Iris pigment epithelial cell (primary cell): ENCODE data around the gene ZBTB16.

Experiments
- DNase-seq: peaks from one replicate; pipeline ENCODE4 v3.0.0-alpha.2; 2011; ENCODE audit warnings: low read depth

The ZBTB16 gene

DNA sequence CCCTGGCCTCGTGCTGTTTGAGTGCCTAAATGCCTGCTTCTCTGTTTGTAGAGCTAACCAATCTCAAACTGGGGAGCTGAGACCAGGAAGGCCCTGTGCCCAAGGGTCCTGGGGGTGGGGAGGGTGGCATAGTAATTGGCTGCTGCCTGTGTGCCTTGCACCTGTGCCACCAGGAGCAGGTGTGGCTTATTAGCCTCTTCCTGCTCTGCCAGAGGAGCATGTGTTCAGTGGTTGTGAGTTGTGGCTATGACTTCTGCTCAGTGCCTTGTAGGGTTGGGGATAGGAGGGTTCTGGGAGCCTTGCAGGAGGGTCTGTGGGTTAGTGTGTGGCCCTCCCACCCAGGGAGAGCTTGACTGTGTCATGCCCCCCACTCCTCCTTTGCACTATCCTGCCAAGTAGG is 109.2 kb downstream of the ZBTB16 start:
- DNase-seq, result no peak

GRCh38 chr11:114169321-114169749 is 109.8 kb downstream of the ZBTB16 start:
- no peak for DNase-seq

- no peak for DNase-seq
Measured at GRCh38 chr11:114169821-114170220, 110.3 kb downstream of the ZBTB16 start.

- DNase-seq, result no peak
Measured at GRCh38 chr11:114170226-114170625, 110.7 kb downstream of the ZBTB16 start.

- DNase-seq, result no peak
Measured at GRCh38 chr11:114171257-114172054, 111.9 kb downstream of the ZBTB16 start.

- no peak for DNase-seq
Measured at GRCh38 chr11:114172055-114172861, 112.7 kb downstream of the ZBTB16 start.

GRCh38 chr11:114172871-114173444 is 113.4 kb downstream of the ZBTB16 start:
- no peak for DNase-seq

- no peak for DNase-seq
Measured at GRCh38 chr11:114173843-114174242, 114.3 kb downstream of the ZBTB16 start.

- DNase-seq, result no peak
Measured at GRCh38 chr11:114174712-114175495, 115.4 kb downstream of the ZBTB16 start.

- no peak for DNase-seq
Measured at GRCh38 chr11:114175706-114176105, 116.2 kb downstream of the ZBTB16 start.

DNA sequence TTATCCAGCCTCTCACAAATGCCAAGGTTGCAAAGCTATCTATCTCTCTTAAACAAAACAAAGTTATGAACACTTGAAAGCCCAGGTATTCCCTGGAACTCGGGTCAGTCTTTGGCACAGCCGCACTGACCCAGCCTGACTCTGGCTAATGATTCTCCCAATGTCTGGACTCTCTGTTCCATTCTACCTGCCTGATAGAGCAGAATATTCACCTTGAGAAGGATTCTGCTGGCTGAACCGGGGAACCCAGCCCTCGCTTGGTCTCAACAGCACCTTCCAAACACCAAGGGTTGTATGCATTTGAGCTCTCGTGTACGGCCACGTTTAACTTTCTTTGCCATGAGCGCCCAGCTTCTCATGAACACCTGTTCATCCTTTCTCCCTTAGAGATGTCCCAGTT is 116.8 kb downstream of the ZBTB16 start:
- DNase-seq, result no peak

DNA sequence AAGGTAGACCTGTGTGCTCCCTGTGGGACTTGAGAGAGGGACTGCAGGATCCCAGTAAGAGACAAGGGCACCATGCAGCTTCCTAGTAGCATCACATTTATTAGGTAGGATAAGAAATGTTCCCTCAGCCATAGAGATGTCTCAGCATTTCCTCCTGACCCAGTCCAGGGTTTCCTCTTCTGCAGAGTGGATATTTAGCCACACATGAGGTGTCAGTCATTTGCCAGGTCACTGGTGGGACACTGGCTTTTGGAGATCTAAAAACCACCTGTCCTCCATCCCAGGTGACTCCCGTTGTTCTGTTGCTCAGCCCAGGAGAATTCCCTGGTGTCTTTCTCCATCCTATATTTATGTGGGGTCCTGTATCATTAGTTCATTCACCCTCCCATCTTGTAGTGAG is 119.1 kb downstream of the ZBTB16 start:
- DNase-seq, result no peak

DNA sequence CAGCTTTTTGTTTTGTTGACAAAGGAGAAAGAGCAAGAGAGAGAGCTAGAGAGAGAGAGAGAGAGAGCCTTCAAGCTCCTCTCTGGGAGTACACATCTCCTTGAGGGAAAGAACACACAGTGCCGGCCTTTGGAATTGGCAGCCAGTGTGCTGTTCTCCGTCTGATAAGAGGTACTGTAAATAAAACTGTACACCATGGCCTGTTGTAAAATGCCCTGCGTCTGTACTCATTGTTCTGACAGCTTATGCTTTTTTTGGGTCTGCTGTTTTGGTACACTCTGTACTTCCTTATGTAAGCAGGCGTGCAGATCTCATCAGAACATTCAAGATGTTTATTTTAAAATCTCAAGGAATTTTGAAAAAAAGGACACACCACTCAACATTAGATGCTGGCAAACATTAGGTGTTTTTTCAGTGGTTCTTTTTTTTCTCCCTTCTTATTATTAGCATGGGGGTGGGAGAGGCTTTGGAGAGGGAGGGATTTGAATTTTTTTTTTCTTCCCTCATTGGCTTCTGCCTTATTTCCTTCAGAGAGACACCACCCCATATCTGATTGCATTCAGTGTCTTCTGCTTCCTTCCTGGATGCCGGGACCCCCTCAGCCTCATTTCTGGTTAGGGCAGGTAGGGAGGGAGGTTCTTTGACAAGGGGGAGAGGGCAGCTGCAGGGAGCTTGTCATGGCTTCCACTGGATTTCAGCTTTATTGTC is 119.9 kb downstream of the ZBTB16 start:
- DNase-seq, result peak; percentile 99

DNA sequence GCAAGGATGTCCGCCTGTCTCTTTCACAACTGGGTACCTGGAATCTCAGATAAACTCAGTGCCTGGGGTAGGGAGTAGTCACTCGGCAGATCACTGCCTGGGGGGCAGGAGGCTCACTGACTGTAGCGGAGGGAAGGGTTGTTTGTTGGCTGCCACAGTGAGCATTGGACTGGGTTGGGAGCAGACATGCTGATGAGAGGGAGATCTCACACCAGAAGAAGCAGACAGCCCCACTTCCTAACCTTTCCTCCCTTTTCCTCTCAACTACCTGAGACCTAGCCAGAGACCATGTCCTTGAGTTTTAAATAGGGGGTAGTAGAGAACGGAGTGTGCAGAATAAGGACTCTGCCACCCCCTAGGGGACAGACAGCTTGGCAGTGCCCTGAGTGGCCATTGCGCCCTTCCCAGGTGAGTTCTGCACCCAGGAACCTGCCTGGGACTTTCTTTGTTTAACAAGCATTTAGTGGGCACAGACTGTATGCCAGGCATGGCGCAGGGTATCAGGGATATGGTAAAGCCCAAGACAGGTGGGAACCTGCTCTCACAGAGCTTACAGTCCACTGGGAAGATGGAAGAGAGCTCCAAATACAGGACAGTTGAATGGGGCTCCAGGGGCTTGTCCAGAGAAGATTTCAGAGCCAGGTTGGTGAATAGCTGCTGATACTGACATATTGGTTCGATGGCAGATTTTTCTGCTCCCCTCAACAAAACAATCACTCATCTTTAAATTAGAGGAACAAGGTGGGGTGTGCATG is 121.0 kb downstream of the ZBTB16 start:
- DNase-seq, result no peak

GRCh38 chr11:114181195-114181594 is 121.7 kb downstream of the ZBTB16 start:
- DNase-seq, result no peak

GRCh38 chr11:114181752-114182151 is 122.2 kb downstream of the ZBTB16 start:
- no peak for DNase-seq

DNA sequence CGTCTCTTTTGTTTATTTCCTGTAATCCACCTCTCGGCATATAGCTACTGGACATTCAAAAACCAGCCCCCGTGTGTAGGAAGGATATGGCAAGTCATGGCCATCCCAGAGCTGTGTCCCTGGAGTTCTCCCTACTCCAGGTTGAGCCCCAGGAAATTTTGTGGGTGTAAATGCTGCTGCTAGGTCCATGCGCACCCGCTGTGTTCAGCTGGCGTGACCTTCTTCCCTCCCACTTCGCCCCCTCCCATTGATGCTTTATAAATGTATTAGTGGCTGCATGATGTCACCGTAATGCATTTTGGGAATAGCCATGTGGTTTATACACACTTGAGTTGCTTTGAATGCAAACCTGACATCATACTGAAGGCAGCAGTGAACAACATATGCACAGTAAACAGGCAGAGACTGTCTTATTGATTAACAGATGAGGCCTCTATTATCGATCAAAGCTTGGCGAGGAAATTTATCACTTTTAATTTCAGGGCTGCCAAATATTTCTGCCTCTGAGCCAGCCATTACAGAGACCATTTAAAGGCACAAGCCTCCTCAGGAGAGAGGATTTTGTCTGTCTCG is 123.0 kb downstream of the ZBTB16 start:
- no peak for DNase-seq

GRCh38 chr11:114183044-114183511 is 123.6 kb downstream of the ZBTB16 start:
- DNase-seq, result no peak

DNA sequence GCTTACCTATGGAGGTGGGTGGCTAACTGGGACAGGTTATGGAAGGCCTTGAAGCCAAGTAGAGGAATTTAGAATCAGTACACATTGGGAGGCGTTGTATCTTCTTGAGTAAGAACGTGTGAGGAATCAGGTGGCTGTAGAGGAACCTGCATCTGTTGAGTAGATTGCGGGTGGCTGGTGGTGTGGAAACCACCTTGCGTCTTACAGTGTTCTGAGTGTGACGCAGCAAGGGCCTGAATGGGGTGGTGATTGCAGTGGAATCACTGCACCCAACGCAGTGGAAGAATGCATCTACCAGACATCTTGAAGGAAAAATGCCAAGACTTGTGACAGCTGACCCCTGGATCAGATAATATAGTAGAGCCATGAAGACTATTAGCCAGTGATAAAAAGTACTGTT is 125.9 kb downstream of the ZBTB16 start:
- no peak for DNase-seq

DNA sequence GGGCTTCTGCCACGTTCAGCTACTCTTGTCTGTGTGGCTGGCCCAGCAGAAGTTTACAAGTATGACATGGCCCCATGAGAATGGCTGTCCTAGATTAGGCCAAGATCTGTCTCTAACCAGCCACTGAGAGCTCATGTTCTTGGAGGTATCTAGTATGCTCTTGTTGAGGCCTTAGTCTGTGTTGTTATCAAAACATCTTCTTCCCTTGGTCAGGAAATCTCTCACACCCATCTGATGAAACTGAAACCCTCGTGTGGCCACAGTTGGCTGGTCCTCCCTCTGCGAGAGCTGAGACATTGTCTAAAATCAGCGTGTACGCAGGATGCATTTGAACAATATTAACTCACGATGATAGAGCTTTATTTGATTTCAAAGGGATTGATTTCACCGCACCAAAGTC is 127.7 kb downstream of the ZBTB16 start:
- no peak for DNase-seq
